Fibroblast of mammary gland (primary cell): ENCODE results near the gene WSCD2.

Experiments used
- DNase-seq: peaks from one replicate; pipeline ENCODE4 v3.0.0-alpha.2; 2010; ENCODE audit warnings: low read depth
- H3K4me3 ChIP-seq: 2 replicates; pipeline ENCODE4 v1.5.1; 2011; ENCODE audit warnings: low read depth, mild to moderate bottlenecking, low read length, moderate library complexity; ENCODE audit not compliant: control insufficient read depth
- TF ChIP-seq, protein P1 (sequence below): conservative IDR thresholded peaks from 2 replicates; pipeline ENCODE4 v1.5.1; 2011; ENCODE audit warnings: low read depth, low read length, inconsistent platforms; ENCODE audit not compliant: control insufficient read depth, insufficient read depth

The WSCD2 gene

GRCh38 chr12:108289350-108290161, 160.5 kb downstream of the WSCD2 start:
- DNase-seq, result no peak
- TF ChIP-seq, protein P1, sequence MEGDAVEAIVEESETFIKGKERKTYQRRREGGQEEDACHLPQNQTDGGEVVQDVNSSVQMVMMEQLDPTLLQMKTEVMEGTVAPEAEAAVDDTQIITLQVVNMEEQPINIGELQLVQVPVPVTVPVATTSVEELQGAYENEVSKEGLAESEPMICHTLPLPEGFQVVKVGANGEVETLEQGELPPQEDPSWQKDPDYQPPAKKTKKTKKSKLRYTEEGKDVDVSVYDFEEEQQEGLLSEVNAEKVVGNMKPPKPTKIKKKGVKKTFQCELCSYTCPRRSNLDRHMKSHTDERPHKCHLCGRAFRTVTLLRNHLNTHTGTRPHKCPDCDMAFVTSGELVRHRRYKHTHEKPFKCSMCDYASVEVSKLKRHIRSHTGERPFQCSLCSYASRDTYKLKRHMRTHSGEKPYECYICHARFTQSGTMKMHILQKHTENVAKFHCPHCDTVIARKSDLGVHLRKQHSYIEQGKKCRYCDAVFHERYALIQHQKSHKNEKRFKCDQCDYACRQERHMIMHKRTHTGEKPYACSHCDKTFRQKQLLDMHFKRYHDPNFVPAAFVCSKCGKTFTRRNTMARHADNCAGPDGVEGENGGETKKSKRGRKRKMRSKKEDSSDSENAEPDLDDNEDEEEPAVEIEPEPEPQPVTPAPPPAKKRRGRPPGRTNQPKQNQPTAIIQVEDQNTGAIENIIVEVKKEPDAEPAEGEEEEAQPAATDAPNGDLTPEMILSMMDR, result no peak

GRCh38 chr12:108295641-108296040, 166.6 kb downstream of the WSCD2 start:
- no peak overlapping the region for H3K4me3 ChIP-seq
- TF ChIP-seq, protein P1, result no peak
- no peak for DNase-seq

More at GRCh38 chr12:108289350-108290161, 160.5 kb downstream of the WSCD2 start:
- H3K4me3 ChIP-seq, result no peak overlapping the region

DNA sequence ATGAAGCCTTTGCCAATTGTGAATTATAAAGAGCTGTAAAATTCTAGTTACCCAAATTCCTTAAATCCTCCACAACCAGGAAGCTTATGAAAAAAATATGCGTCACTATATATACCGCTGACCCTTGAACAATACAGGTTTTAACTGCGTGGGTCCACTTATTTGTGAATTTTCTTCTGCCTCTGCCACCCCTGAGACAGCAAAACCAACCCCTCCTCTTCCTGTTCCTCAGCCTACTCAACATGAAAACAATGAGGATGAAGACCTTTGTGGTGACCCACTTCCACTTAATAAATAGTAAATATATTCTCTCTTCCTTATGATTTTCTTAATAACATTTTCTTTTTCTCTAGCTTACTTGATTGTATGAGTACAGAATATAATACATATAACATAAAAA, 167.9 kb downstream of the WSCD2 start:
- DNase-seq, result no peak
- TF ChIP-seq, protein P1, result no peak
- H3K4me3 ChIP-seq, result no peak overlapping the region

- TF ChIP-seq, protein P1, result no peak
- H3K4me3 ChIP-seq, result no peak overlapping the region
- no peak for DNase-seq
Measured at GRCh38 chr12:108297424-108297823, 168.3 kb downstream of the WSCD2 start.

DNA sequence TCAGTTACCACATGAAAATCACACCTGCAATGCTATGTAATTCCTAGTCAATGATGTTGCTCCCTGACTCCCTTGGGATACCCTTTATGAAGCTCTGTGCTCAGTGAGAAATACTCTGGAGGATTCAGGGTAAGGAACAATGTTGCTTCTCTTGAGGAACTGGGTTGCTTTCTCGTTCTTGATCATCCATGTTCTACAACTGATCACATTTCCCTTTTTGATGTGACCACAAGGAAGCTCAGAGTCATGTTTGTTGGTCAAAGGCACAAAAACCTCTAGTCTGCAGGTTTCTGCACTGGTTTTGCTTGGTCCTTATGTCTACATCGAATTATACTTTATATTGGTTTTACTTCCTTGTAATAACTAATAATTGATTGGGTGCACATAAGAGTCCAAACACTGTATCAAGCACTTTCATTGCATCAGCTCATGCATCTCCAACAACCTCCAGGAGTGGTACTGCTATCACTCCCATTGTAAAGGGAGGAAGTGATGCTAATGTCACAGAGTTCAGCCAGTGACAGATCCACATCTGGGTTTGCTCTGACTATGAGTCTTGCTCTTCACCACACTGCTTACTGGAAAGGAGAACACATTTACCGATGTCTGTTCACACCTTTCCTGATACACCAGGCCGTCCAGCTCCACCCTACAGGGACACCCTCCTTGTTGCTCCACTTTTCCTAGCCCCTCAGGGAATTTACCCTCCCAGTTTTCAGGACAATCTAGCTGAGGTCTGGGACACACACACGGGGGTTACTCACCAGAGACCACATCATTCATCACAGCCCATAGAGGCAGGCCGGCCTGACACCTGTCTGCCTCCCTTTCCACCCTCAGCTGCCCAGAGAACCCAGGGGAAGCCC, 169.0 kb downstream of the WSCD2 start:
- DNase-seq, result no peak

DNA sequence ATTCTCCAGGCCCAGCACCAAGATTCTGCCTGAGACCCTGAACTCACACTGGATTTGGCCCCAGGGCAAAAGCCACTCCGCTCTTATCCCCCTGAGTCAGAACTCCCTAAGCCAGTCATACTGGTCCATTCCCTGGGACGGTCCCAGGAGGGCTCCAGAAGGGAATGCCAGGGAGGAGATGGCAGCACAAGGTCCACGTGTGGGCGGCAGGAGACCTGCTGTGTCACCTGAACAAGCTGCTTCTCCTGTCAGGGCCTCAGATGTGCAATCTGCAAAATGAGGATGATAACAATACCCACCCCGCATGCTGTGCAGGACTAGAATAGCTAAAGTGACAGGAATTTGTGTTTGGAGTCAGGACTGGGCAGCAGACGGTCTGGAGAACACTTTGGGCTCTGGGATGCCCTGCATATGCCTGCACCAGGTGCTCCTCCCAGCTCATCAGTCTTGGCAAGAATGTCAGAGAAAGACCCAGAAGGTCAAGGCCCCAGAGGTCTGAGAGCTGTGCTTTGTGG, 169.7 kb downstream of the WSCD2 start:
- H3K4me3 ChIP-seq, result no peak overlapping the region
- no peak for DNase-seq
- TF ChIP-seq, protein P1, result no peak

More for the DNA sequence above, 169.0 kb downstream of the WSCD2 start:
- no peak overlapping the region for H3K4me3 ChIP-seq
- TF ChIP-seq, protein P1, result no peak
